ENCODE results near the gene REG1B.
"Not testable (repeated sequence)": the region's sequence is repeated elsewhere in the genome, so short reads cannot be mapped to it uniquely, and the experiment has no call there.

REG1B gene

DNA sequence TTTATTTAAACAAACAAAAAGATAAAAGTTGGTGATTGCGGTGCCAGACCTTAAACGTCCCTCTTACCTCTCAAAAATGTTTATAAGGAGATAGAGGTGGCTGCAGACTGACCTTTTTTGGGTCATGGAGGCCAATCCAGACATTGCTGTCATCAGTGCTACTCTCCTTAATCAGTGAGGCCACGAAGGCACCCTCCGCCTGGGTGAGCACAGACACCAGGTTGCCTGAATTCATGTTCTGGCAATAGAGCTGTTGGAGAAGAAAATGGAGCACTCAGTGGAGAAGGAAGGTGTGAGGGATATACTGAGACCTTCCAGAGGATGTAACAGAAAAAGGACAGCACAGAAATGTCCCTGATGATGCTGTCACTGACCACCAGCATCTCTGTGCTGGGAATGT lies 1.5 kb downstream of the REG1B start:
- no peak for DNase-seq (ENCODE audit: low read depth)
- H3K4me3 ChIP-seq (ENCODE audit: low read depth, low read length): no peak overlapping the region
- TF ChIP-seq, protein P1, sequence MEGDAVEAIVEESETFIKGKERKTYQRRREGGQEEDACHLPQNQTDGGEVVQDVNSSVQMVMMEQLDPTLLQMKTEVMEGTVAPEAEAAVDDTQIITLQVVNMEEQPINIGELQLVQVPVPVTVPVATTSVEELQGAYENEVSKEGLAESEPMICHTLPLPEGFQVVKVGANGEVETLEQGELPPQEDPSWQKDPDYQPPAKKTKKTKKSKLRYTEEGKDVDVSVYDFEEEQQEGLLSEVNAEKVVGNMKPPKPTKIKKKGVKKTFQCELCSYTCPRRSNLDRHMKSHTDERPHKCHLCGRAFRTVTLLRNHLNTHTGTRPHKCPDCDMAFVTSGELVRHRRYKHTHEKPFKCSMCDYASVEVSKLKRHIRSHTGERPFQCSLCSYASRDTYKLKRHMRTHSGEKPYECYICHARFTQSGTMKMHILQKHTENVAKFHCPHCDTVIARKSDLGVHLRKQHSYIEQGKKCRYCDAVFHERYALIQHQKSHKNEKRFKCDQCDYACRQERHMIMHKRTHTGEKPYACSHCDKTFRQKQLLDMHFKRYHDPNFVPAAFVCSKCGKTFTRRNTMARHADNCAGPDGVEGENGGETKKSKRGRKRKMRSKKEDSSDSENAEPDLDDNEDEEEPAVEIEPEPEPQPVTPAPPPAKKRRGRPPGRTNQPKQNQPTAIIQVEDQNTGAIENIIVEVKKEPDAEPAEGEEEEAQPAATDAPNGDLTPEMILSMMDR (conservative IDR thresholded peaks at IDR 0.05; ENCODE audit: low read depth, low read length): no peak

- TF ChIP-seq, protein P1 (conservative IDR thresholded peaks at IDR 0.05; ENCODE audit: low read depth, low read length): no peak
- no peak for DNase-seq (ENCODE audit: low read depth)
- no peak overlapping the region for H3K4me3 ChIP-seq (ENCODE audit: low read depth, low read length)
These were observed 2.4 kb downstream of the REG1B start for GRCh38 chr2:79085382-79085781.

DNA sequence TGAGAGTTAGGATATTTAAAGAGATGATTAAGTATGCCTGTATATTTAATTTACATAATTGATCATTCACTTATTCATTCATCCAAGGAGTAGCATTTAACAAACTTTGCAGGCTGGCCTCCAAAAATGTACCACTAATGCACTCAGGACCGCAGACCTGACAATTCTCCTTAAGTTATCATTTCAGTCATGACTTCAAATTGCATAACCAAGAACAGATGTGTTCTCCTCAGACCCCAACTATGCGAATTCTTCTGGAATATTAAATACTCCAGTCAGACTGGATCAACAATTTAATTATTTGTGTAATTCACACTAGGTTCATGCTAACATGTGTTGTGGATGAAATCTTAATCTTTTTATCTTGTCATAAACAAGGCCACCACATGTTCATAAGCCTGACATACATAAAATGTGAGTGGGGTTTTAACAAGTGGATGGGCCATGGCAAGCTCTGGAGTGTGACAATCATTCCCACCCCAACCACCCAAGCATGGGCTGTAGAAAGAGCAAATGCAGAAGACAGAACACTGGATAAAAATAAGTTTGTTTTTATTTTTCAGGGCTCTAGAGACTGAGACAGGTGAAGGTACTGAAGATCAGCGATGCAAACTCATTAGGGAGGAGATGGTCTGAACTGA lies 3.2 kb downstream of the REG1B start:
- TF ChIP-seq, protein P1 (conservative IDR thresholded peaks at IDR 0.05; ENCODE audit: low read depth, low read length): no peak
- no peak for DNase-seq (ENCODE audit: low read depth)
- H3K4me3 ChIP-seq (ENCODE audit: low read depth, low read length): no peak overlapping the region

DNA sequence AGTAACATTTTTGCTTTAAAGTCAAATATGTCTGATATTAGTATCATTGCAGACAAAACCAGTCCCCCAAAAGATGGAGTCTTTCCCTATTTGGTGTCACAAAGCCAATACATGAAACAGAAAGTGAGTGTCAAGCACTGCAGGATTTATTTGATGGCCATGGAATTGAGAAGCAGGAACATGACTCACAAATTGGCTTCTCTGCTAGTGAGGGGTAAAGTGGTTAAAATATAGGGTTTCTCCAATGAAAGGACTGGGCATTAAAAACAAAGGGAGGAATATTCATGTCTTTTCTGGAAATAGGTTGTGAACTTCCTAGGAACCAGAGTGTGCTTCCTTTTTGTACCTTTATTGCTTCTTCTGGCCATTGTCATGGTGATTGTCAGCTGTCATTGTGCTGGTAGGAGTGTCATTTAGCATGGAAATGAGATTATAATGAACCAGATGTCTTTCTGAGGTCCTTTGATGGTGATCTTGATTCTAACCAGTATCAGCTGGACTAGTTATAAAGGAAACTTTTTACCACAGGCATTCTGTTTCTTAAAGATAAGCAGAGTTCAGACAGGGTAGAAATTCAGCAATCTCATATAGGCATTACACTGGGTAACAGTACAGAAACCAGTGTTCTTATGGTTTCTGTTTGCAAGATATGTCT lies 4.1 kb downstream of the REG1B start:
- H3K4me3 ChIP-seq (ENCODE audit: low read depth, low read length): no peak overlapping the region
- TF ChIP-seq, protein P1 (conservative IDR thresholded peaks at IDR 0.05; ENCODE audit: low read depth, low read length): no peak

DNA sequence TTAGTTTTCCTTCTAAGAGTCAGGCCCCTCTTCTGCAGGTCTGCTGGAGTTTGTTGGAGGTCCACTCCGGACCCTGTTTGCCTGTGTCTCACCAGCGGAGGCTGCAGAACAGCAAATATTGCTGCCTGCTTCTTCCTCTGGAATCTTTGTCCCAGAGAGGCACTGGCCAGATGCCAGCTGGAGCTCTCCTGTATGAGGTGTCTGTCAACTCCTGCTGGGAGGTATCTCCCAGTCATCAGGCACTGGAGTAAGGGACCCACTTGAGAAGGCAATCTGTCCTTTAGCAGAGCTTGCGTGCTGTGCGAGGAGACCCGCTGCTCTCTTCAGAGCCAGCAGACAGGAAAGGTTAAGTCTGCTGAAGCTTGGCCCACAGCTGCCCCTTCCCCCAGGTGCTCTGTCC lies 4.8 kb downstream of the REG1B start:
- TF ChIP-seq, protein P1 (conservative IDR thresholded peaks at IDR 0.05; ENCODE audit: low read depth, low read length): no peak
- no peak for DNase-seq (ENCODE audit: low read depth)
- H3K4me3 ChIP-seq (ENCODE audit: low read depth, low read length): no peak overlapping the region

More for the DNA sequence above, 4.1 kb downstream of the REG1B start:
- DNase-seq (ENCODE audit: low read depth): no peak

- H3K4me3 ChIP-seq (ENCODE audit: low read depth, low read length): no peak overlapping the region
- TF ChIP-seq, protein P1 (conservative IDR thresholded peaks at IDR 0.05; ENCODE audit: low read depth, low read length): no peak
- no peak for DNase-seq (ENCODE audit: low read depth)
These were observed 16.7 kb downstream of the REG1B start for GRCh38 chr2:79071078-79071477.

GRCh38 chr2:79065201-79065600 lies 22.6 kb downstream of the REG1B start:
- no peak overlapping the region for H3K4me3 ChIP-seq (ENCODE audit: low read depth, low read length)

GRCh38 chr2:79054769-79055168 lies 33.0 kb downstream of the REG1B start:
- DNase-seq (ENCODE audit: low read depth); H3K4me3 ChIP-seq (ENCODE audit: low read depth, low read length): not testable (repeated sequence)

More at GRCh38 chr2:79065201-79065600, 22.6 kb downstream of the REG1B start:
- no peak for DNase-seq (ENCODE audit: low read depth)
- TF ChIP-seq, protein P1 (conservative IDR thresholded peaks at IDR 0.05; ENCODE audit: low read depth, low read length): no peak

DNA sequence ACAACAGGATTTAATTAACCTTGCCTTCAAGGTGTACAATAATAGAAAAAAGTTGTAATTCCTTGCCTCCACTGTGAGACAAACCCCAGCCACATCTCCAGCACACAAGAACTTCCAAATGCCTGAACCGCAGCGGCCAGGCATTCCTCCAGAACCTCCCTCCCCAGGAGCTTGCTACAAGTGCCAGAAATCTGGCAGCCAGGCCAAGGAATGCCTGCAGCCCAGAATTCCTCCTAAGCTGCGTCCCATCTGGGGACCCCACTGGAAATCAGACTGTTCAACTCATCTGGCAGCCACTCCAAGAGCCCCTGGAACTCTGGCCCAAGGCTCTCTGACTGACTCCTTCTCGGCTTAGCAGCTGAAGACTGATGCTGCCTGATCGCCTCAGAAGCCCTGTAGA lies 34.3 kb downstream of the REG1B start:
- H3K4me3 ChIP-seq (ENCODE audit: low read depth, low read length); DNase-seq (ENCODE audit: low read depth): not testable (repeated sequence)

Data from choroid plexus epithelial cell (primary cell).